HEK293 (cell line): Measurements from ENCODE around the gene C1orf167.

Experiments used
- CTCF ChIA-PET: fragments of 350-600 bp; formaldehyde crosslinking; extraction: SDS; loops from one replicate; lab custom pipeline; 2021; ENCODE audit warnings: antibody characterized with exemption; lab: Yijun Ruan, JAX
- POLR2A ChIA-PET: fragments of 300-600 bp; formaldehyde crosslinking; extraction: SDS; loops from one replicate; lab custom pipeline; 2020; ENCODE audit warnings: antibody characterized with exemption, inconsistent platforms; lab: Yijun Ruan, JAX
- H3K27ac ChIP-seq: fragments of 200-500 bp; sonication (Bioruptor generic); 2 replicates; pipeline ENCODE4 v1.5.1; 2014; ENCODE audit warnings: low read depth, low read length, control low read depth, inconsistent platforms; ENCODE audit errors: extremely low read depth
- H3K36me3 ChIP-seq, 2 experiments: fragments of 200-500 bp in 1 of 2; sonication (Bioruptor generic) in 1 of 2; 1 replicate in 1 of 2; 2 replicates in 1 of 2; pipeline ENCODE4 v1.5.1; 2014 to 2017; ENCODE audit warnings: inconsistent platforms in 2 of 2, low read length in 2 of 2; ENCODE audit not compliant: control insufficient read depth in 2 of 2, insufficient read depth in 1 of 2
- H3K4me1 ChIP-seq: fragments of 200-500 bp; sonication (Bioruptor generic); 2 replicates; pipeline ENCODE4 v1.5.1; 2014; ENCODE audit warnings: mild to moderate bottlenecking, low read length, inconsistent platforms; ENCODE audit not compliant: control insufficient read depth, insufficient read depth
- H3K4me3 ChIP-seq: 2 replicates; pipeline ENCODE4 v1.5.1; 2011; ENCODE audit warnings: low read depth, mild to moderate bottlenecking, control low read depth, low read length, moderate library complexity
- H3K9me3 ChIP-seq: fragments of 200-500 bp; sonication (Bioruptor generic); 2 replicates; pipeline ENCODE4 v1.5.1; 2014; ENCODE audit warnings: low read depth, low read length, inconsistent platforms; ENCODE audit not compliant: control insufficient read depth, insufficient read depth
- HIC1 ChIP-seq: fragments of 450-650 bp; formaldehyde crosslinking; IDR thresholded peaks from 2 replicates; pipeline ENCODE4 v1.5.1; 2016; ENCODE audit warnings: missing biosample characterization, missing genetic modification characterization
- SP2 ChIP-seq: fragments of 450-650 bp; formaldehyde crosslinking; IDR thresholded peaks from 2 replicates; pipeline ENCODE4 v1.5.1; 2016; ENCODE audit warnings: missing biosample characterization, missing genetic modification characterization
- ZBTB11 ChIP-seq: fragments of 450-650 bp; formaldehyde crosslinking; conservative IDR thresholded peaks from 2 replicates; pipeline ENCODE4 v1.5.1; 2016; ENCODE audit warnings: low read depth, missing biosample characterization, missing genetic modification characterization
- ZBTB17 ChIP-seq: fragments of 450-650 bp; formaldehyde crosslinking; IDR thresholded peaks from 2 replicates; pipeline ENCODE4 v1.5.1; 2016; ENCODE audit warnings: missing biosample characterization, missing genetic modification characterization
- ZBTB20 ChIP-seq: fragments of 450-650 bp; formaldehyde crosslinking; IDR thresholded peaks from 2 replicates; pipeline ENCODE4 v1.5.1; 2016; ENCODE audit warnings: missing biosample characterization, missing genetic modification characterization
- ZBTB26 ChIP-seq: fragments of 450-650 bp; formaldehyde crosslinking; optimal IDR thresholded peaks from 2 replicates; pipeline ENCODE3; 2016; ENCODE audit warnings: missing biosample characterization, mild to moderate bottlenecking, missing genetic modification characterization
- ZNF16 ChIP-seq: fragments of 450-650 bp; formaldehyde crosslinking; IDR thresholded peaks from 2 replicates; pipeline ENCODE4 v1.5.1; 2016; ENCODE audit warnings: low read depth, missing biosample characterization, missing genetic modification characterization
- ZNF175 ChIP-seq: fragments of 450-650 bp; formaldehyde crosslinking; IDR thresholded peaks from 2 replicates; pipeline ENCODE4 v1.5.1; 2016; ENCODE audit warnings: missing biosample characterization, missing genetic modification characterization
- ZNF214 ChIP-seq: fragments of 450-650 bp; formaldehyde crosslinking; IDR thresholded peaks from 2 replicates; pipeline ENCODE4 v1.5.1; 2017; ENCODE audit warnings: missing biosample characterization, mild to moderate bottlenecking, missing genetic modification characterization, borderline replicate concordance
- ZNF23 ChIP-seq: fragments of 450-650 bp; formaldehyde crosslinking; IDR thresholded peaks from 2 replicates; pipeline ENCODE4 v1.5.1; 2016; ENCODE audit warnings: missing biosample characterization, missing genetic modification characterization, borderline replicate concordance
- ZNF311 ChIP-seq: fragments of 450-650 bp; formaldehyde crosslinking; IDR thresholded peaks from 2 replicates; pipeline ENCODE4 v1.5.1; 2017; ENCODE audit warnings: missing biosample characterization, missing genetic modification characterization, borderline replicate concordance
- ZNF350 ChIP-seq: fragments of 450-650 bp; formaldehyde crosslinking; IDR thresholded peaks from 2 replicates; pipeline ENCODE4 v1.5.0; 2017; ENCODE audit warnings: missing biosample characterization, mild to moderate bottlenecking, missing genetic modification characterization
- ZNF354C ChIP-seq: fragments of 450-650 bp; formaldehyde crosslinking; IDR thresholded peaks from 2 replicates; pipeline ENCODE4 v1.5.1; 2016; ENCODE audit warnings: missing biosample characterization, missing genetic modification characterization, low read depth, borderline replicate concordance
- ZNF518A ChIP-seq: fragments of 450-650 bp; formaldehyde crosslinking; conservative IDR thresholded peaks from 2 replicates; pipeline ENCODE4 v1.5.1; 2016; ENCODE audit warnings: low read depth, missing biosample characterization, missing genetic modification characterization
- ZNF645 ChIP-seq: fragments of 450-650 bp; formaldehyde crosslinking; IDR thresholded peaks from 2 replicates; pipeline ENCODE4; 2016; ENCODE audit warnings: missing biosample characterization, missing genetic modification characterization

The C1orf167 gene

GRCh38 chr1:11794446-11795237, 32.6 kb downstream of the C1orf167 start:
- H3K4me1 ChIP-seq: no peaks in the 10 kb centered on the region
- H3K36me3 ChIP-seq: peaks cover 0 to 75% of the 10 kb centered on the region in 2 experiments; a peak in 1 of 3 replicates
- TF ChIP-seq HIC1 (tag by site-specific recombination) (no peak), ZNF518A (tag by site-specific recombination) (no peak), ZBTB20 (tag by site-specific recombination) (no peak)
- H3K27ac ChIP-seq: no peak overlapping the region
- H3K4me3 ChIP-seq: no peak overlapping the region
- H3K9me3 ChIP-seq: no peaks in the 10 kb centered on the region
- ChIA-PET CTCF (interaction anchor here (0.6 to 1.3 kb wide), 2 partner anchors 9 to 141 kb away, joined by 3 to 5 read pairs; no protein-coding TSS in a partner anchor), POLR2A (interaction anchor here (1.4 kb wide), 1 partner anchor 9 kb away, joined by 6 read pairs; no protein-coding TSS in a partner anchor)

GRCh38 chr1:11795238-11795890, 33.4 kb downstream of the C1orf167 start:
- peaks cover 0 to 75% of the 10 kb centered on the region in 2 experiments; a peak in 1 of 3 replicates for H3K36me3 ChIP-seq
- no peak overlapping the region for H3K4me3 ChIP-seq
- H3K4me1 ChIP-seq: no peaks in the 10 kb centered on the region
- H3K27ac ChIP-seq: no peak overlapping the region
- ChIA-PET POLR2A (no interaction called here), CTCF (interaction anchor here (0.6 kb wide), 1 partner anchor 11 kb away, joined by 3 read pairs; no protein-coding TSS in a partner anchor)
- H3K9me3 ChIP-seq: no peaks in the 10 kb centered on the region
- TF ChIP-seq ZNF354C (no peak), SP2 (tag by site-specific recombination) (no peak), HIC1 (tag by site-specific recombination) (no peak), ZBTB17 (no peak), ZNF311 (tag by site-specific recombination) (no peak), ZBTB26 (tag by site-specific recombination) (no peak), ZNF23 (tag by site-specific recombination) (no peak), ZNF214 (tag by site-specific recombination) (no peak), ZNF16 (tag by site-specific recombination) (no peak), ZNF350 (no peak), ZBTB11 (no peak), ZNF175 (no peak), ZNF645 (tag by site-specific recombination) (no peak)
